Subcutaneous abdominal adipose tissue (tissue), 5 donors: ENCODE measurements around the gene SPPL2A.

Experiments
- H3K27ac ChIP-seq: one replicate; pipeline ENCODE4 v1.7.0; 2013; ENCODE audit warnings: low read depth, mild to moderate bottlenecking, inconsistent platforms, low read length, moderate library complexity
- H3K27me3 ChIP-seq, 5 donors: one replicate each; pipeline ENCODE4 v1.7.0; 2013; ENCODE audit warnings: low read length in 5 of 5, inconsistent platforms in 1 of 5; ENCODE audit not compliant: control insufficient read depth in 5 of 5, insufficient read depth in 4 of 5
- H3K36me3 ChIP-seq, 5 donors: one replicate each; pipeline ENCODE4 v1.7.0; 2013; ENCODE audit warnings: low read length in 5 of 5; ENCODE audit not compliant: control insufficient read depth in 5 of 5, insufficient read depth in 5 of 5
- H3K4me1 ChIP-seq, 5 donors: one replicate each; pipeline ENCODE4 v1.7.0; 2013; ENCODE audit warnings: low read length in 5 of 5, mild to moderate bottlenecking in 3 of 5, moderate library complexity in 1 of 5; ENCODE audit not compliant: control insufficient read depth in 5 of 5, insufficient read depth in 5 of 5
- H3K4me3 ChIP-seq, 5 donors: one replicate each; pipeline ENCODE4 v1.7.0; 2013; ENCODE audit warnings: low read length in 5 of 5, low read depth in 1 of 5
- H3K9ac ChIP-seq, 5 donors: one replicate each; pipeline ENCODE4 v1.7.0; 2013; ENCODE audit warnings: low read length in 5 of 5, mild to moderate bottlenecking in 4 of 5, moderate library complexity in 3 of 5
- H3K9me3 ChIP-seq, 5 donors: one replicate each; pipeline ENCODE4 v1.7.0; 2013; ENCODE audit warnings: low read length in 5 of 5; ENCODE audit not compliant: control insufficient read depth in 5 of 5
- donor health status: healthy.
- donor health status: healthy.
- donor health status: healthy.
- donor health status: healthy.
- donor health status: healthy.

Gene SPPL2A

DNA sequence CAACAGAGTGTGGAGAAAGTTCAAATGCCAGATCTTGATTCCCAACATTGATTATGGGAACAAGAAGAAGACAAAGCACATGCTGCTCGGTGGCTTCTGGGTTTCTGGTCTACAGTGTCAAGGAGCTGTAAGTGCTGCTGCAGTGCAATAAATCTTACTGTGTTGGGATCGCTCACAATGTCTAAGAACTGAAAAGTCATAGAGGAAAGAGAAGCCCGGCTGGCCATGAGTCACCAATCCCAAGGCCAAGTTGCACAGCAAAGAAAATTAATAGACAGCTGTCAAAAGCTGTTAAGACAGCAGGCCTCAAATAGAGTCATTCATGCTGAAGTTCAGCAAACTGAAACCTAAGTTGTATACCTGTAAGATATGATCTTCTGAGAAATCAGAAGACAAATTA is 33.2 kb upstream of the SPPL2A start:
- no peak overlapping the region for H3K4me3 ChIP-seq
- H3K9me3 ChIP-seq = no peaks in the 10 kb centered on the region
- no peaks in the 10 kb centered on the region for H3K4me1 ChIP-seq
- H3K27ac ChIP-seq = no peak overlapping the region
- H3K9ac ChIP-seq = no peak overlapping the region
- no peaks in the 10 kb centered on the region for H3K36me3 ChIP-seq
- H3K27me3 ChIP-seq = no peaks in the 10 kb centered on the region

DNA sequence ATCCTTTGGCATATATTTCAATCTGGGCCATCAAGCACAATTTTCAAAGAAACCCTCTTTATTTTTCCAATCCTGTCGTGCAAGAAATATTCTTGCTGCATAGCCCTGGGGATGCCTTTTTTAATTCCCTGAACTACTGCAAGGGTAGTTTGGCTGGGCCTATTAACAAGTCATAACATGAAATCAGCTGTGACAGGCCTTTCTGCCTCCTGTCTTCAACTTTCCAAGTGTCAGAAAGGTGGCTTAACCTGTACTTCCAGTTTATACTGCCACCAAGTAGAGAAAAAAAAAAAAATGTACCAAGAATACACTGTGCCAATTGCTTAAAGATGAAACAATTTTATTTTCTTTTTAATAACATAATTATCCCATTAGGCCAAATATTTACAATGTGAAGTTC is 32.4 kb upstream of the SPPL2A start:
- Histone ChIP-seq H3K27me3 (no peaks in the 10 kb centered on the region), H3K9ac (no peak overlapping the region), H3K36me3 (no peaks in the 10 kb centered on the region), H3K27ac (no peak overlapping the region), H3K4me3 (no peak overlapping the region), H3K4me1 (no peaks in the 10 kb centered on the region), H3K9me3 (no peaks in the 10 kb centered on the region)

DNA sequence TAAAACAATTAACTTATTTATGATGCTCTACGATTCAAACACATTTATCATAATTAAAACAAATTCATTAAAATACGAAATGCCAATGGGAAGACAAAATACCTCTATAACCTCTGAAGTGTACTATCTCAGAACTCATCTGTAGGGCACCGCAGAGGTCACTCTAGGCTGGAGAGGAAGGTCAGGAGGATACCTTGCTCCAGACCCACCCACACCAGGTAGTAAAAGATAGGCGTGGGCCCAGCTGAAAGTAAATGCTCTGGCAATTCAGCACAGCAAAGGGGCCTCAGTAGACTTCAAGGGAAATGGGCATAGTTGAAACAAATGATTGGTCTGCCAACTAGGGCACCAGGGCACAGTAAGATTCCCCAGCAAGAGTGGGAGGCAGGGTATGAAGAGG is 26.0 kb upstream of the SPPL2A start:
- H3K4me3 ChIP-seq = no peak overlapping the region
- no peaks in the 10 kb centered on the region for H3K27me3 ChIP-seq
- no peaks in the 10 kb centered on the region for H3K4me1 ChIP-seq
- H3K36me3 ChIP-seq = no peaks in the 10 kb centered on the region
- H3K9me3 ChIP-seq = no peaks in the 10 kb centered on the region
- H3K27ac ChIP-seq = no peak overlapping the region
- H3K9ac ChIP-seq = no peak overlapping the region

DNA sequence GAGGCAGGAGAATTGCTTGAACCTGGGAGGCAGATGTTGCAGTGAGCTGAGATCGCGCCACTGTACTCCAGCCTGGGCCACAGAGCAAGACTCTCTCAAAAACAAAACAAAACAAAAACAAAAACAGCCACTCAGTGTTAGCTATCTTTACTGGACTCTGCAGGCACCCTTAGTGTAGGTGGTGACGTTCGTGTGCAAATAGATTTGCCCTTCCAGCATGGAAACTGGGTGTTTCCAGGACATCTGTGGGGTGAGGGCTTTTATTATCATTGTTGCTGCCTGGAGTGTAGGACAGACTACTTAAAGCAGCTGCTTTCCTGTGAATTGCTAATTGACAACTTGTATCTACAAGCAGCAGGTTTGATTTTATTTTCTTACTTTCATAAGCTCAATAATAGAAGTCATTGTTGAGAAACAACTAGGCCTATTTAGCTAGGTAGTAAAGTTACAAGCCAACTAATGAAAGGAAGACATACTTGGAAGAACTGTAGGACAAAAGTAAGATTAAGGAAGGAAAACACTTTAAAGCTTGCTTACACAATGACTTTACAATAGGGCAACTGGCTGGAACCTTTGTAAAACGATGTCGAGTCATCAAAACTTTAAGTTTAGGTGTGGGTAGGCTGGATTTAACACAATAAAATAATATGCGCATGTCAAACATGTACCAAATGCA is 25.4 kb upstream of the SPPL2A start:
- H3K4me3 ChIP-seq = no peak overlapping the region
- H3K9me3 ChIP-seq = no peaks in the 10 kb centered on the region
- H3K36me3 ChIP-seq = no peaks in the 10 kb centered on the region
- H3K27ac ChIP-seq = no peak overlapping the region
- no peak overlapping the region for H3K9ac ChIP-seq
- no peaks in the 10 kb centered on the region for H3K4me1 ChIP-seq
- no peaks in the 10 kb centered on the region for H3K27me3 ChIP-seq

DNA sequence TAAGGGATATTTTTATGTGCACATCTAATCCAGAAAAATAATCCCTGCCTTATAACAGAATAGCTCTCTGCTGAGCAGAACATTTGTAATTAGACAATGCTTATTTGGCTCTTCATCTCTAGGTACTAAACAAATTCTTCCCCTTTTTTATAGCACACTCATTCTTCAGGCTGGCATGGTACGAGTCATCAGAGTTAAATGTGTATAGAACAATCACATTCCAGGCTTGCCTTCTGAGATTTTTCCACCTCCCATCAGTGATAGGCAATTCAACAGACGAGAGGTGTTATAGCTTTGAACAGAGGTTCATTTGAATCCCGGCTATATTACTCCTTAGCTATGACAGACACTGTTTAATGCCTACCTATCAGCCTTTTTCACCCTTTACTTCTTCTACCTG is 21.4 kb upstream of the SPPL2A start:
- Histone ChIP-seq H3K27ac (no peak overlapping the region), H3K4me3 (no peak overlapping the region), H3K27me3 (no peaks in the 10 kb centered on the region), H3K9me3 (no peaks in the 10 kb centered on the region), H3K36me3 (no peaks in the 10 kb centered on the region), H3K4me1 (no peaks in the 10 kb centered on the region), H3K9ac (no peak overlapping the region)

DNA sequence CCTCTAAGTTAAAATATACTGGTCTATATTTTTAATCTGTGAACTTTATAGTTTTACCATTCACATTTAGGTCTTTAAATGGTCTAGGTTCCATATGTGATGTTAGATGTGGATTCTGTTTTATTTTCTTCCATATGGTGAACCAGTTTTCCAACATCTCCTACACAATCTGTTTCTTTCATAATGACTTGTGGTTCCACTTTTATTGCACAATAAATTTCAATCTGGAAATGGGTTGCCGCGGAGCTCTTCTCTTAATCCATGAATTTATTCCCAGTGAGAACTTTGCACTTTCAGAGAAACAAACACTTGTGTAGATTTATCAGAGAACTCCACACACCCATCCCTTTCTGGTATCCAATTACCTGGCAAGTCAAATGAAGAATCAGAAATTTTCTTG is 20.9 kb upstream of the SPPL2A start:
- Histone ChIP-seq H3K27ac (no peak overlapping the region), H3K36me3 (no peaks in the 10 kb centered on the region), H3K27me3 (no peaks in the 10 kb centered on the region), H3K4me1 (no peaks in the 10 kb centered on the region), H3K4me3 (no peak overlapping the region), H3K9ac (no peak overlapping the region), H3K9me3 (no peaks in the 10 kb centered on the region)

DNA sequence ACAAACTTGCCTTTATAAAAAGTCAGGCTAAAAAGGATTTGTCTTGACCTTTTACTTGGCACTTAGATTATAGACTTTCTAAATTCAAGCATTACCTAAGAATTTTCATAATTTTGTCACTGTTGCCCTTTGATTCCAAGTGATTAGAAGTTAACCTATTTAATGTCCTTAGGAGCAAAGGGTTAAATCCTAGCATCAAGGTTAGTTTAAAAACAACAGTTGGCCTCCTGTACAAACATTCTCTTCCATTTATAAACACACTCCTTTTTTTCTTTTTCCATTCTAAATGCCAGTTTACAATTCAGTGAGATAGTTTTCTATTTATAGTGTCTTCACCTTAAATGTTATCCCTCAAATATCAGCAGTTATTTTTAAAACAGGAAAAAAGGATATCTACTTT is 18.4 kb upstream of the SPPL2A start:
- no peaks in the 10 kb centered on the region for H3K27me3 ChIP-seq
- no peaks in the 10 kb centered on the region for H3K4me1 ChIP-seq
- H3K4me3 ChIP-seq = no peak overlapping the region
- H3K9ac ChIP-seq = no peak overlapping the region
- H3K36me3 ChIP-seq = no peaks in the 10 kb centered on the region
- no peak overlapping the region for H3K27ac ChIP-seq
- H3K9me3 ChIP-seq = no peaks in the 10 kb centered on the region

DNA sequence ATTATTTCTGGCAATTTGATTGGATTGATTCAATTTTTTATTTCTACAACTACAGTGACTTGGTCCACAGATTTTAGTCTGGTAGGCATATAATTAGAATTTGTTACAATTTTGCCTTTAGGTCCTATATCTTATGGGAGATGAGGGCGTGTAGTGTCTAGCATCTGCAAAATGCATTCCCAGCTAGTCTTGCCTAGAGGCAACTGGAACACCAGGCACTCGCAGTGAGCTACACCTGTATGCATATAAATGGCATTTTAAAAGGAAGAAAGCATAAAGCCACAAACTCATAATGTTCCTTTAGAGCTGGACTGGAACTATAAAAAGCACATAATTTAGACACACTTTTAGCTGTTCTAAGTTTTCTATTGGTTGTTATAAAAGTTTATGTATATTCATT is 17.9 kb upstream of the SPPL2A start:
- H3K27ac ChIP-seq = no peak overlapping the region

DNA sequence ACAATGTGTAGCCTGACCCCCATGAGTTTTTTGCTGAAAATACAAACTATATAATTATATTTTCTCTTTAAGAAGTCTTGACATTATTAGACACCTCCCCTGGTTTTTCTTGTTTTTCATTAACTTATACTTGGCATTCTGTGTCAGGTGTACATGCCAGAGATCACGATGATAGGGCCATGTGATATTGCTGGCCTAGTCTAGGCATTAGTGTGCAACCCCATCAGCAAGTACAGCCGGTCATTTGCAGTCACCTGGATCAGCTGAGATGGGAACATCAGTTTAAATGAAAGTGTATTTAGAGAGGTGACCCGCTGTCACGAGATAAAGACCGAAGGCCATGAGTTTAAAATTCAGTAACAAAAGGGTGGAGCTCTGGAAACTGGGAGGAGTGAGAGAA is 12.6 kb upstream of the SPPL2A start:
- Histone ChIP-seq H3K27me3 (no peaks in the 10 kb centered on the region), H3K36me3 (no peaks in the 10 kb centered on the region)

More for the DNA sequence above, 17.9 kb upstream of the SPPL2A start:
- H3K4me1 ChIP-seq = no peaks in the 10 kb centered on the region
- H3K9me3 ChIP-seq = no peaks in the 10 kb centered on the region
- H3K36me3 ChIP-seq = no peaks in the 10 kb centered on the region
- H3K4me3 ChIP-seq = no peak overlapping the region
- H3K9ac ChIP-seq = no peak overlapping the region
- no peaks in the 10 kb centered on the region for H3K27me3 ChIP-seq

DNA sequence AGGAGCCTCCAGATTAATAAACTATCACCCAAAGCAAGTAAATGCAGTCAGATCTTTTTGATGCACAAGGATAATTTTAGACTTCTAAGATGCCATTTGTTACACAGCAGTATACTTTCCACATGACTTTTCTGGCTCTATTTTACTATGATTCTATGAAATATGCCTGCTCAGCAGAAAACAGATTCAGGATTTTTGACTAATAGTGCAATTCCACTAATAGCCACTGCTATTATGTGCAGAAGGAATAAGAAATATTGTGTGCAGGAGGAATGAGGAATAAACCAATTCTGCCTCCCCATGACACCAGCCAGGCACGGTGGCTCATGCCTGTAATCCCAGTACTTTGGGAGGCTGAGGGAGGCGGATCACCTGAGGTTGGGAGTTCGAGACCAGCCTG is 11.5 kb upstream of the SPPL2A start:
- no peaks in the 10 kb centered on the region for H3K36me3 ChIP-seq
- no peak overlapping the region for H3K4me3 ChIP-seq
- no peak overlapping the region for H3K27ac ChIP-seq
- no peak overlapping the region for H3K9ac ChIP-seq
- H3K27me3 ChIP-seq = no peaks in the 10 kb centered on the region
- H3K9me3 ChIP-seq = no peaks in the 10 kb centered on the region
- no peaks in the 10 kb centered on the region for H3K4me1 ChIP-seq

More for the DNA sequence above, 12.6 kb upstream of the SPPL2A start:
- no peaks in the 10 kb centered on the region for H3K4me1 ChIP-seq
- H3K9me3 ChIP-seq = no peaks in the 10 kb centered on the region
- no peak overlapping the region for H3K4me3 ChIP-seq
- H3K27ac ChIP-seq = no peak overlapping the region
- H3K9ac ChIP-seq = no peak overlapping the region

DNA sequence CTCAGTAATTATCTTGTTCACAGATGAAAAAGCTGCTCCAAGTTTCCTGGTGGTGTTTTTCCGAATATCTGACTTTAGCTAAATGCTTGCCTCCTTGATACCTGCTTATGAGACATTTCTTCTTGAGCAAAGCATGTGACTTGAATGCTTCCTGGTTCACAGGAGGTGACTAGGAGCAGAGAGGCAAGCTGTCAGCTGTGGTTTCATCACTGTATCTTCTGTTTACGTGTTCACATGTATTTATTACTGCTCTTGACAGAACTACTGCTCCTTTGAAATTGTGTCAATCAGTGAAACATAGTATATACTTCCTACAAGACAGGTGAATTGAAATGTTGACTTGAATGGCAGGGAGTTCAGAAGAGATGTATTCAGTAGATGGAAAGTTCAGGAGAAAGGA is 8.9 kb upstream of the SPPL2A start:
- Histone ChIP-seq H3K4me1 (no peaks in the 10 kb centered on the region), H3K4me3 (no peak overlapping the region)

More for the DNA sequence above, 8.9 kb upstream of the SPPL2A start:
- H3K36me3 ChIP-seq = no peaks in the 10 kb centered on the region
- no peak overlapping the region for H3K27ac ChIP-seq
- no peak overlapping the region for H3K9ac ChIP-seq
- no peaks in the 10 kb centered on the region for H3K27me3 ChIP-seq
- no peaks in the 10 kb centered on the region for H3K9me3 ChIP-seq
